SK-MEL-5 (cell line): ENCODE results near the gene BCAS3. TPM values are rescaled to one million over a fixed set of nuclear protein-coding genes. Genes with fewer than 3 reads are reported as not detected.
"Not testable (repeated sequence)": the region's sequence is repeated elsewhere in the genome, so short reads cannot be mapped to it uniquely, and the experiment has no call there.

Experiments
- DNase-seq: peaks from one replicate; pipeline ENCODE4 v3.0.0-alpha.2; 2016; ENCODE audit warnings: low read depth, low spot score
- in situ Hi-C: cut with HindIII; loops from 2 replicates; pipeline ENCODE4 v1.10.0; 2016; ENCODE audit warnings: low sequenced_read_pairs, high pct_unique_total_duplicates, low pct_unique_long_range_greater_than_20kb
- total RNA-seq: library from RNA; depleted of rRNA; stranded (reverse); fragments of >200 nt; shearing (Covaris generic); gene quantifications from 2 replicates; pipeline ENCODE4 v1.2.3, GENCODE V29; 2014

The BCAS3 gene
- total RNA-seq, 1 experiment from 2014 or later = 31.6 TPM

DNA sequence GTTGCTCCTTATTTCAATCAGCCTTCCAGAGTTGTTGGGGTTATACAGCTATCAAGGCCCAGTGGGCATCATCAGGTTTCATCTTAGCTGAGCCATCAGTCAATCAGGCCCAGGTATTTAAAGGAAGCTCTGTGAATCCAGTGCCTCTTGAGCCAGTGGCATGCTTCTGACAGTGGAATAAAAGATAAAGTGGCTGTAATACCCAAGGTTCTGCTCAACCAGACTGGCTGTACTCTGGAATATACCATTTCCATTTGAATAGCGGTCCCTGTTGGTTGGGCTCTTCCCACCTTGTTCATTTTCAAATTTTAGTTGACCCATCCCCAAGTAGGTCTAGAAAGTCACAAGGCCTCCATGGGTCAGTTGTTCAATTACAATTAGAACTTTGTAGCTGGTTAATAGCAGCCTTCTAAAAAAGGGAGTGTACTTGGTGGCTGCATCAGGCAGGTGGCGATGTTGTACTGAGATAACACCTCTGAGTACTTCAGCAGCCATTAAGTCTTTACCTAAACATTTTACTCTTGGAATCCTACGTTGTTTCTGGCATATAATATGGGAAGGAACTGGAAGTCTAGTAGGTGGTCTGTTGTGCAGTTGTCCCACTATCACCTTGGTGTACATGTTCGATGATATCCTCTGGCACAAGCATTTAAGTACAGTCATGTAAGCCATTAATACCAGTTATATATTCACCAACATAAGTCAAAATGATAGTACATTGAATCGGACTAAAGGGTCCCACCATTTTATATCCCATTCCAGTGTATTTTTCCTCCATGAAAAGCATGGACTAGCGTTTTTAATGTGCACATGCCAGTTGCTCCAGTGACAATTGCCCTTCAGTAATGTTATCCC, 294.1 kb downstream of the BCAS3 start:
- in situ Hi-C loops = no loop called here
- peak; percentile 90 for DNase-seq

DNA sequence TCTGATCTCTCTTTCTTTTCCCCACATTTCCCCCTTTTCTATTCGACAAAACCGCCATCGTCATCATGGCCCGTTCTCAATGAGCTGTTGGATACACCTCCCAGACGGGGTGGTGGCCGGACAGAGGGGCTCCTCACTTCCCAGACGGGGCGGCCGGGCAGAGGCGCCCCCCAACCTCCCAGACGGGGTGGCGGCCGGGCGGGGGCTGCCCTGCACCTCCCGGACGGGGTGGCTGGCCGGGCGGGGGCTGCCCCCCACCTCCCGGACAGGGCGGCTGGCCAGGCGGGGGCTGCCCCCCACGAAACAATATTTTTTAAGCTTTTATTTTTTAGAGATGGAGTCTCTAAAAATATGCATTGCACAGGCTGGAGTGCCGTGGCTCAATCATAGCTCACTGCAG, 299.2 kb downstream of the BCAS3 start:
- DNase-seq, in situ Hi-C loops: not testable (repeated sequence)

GRCh38 chr17:60989379-60989778, 311.7 kb downstream of the BCAS3 start:
- no peak for DNase-seq
- in situ Hi-C loops = no loop called here

DNA sequence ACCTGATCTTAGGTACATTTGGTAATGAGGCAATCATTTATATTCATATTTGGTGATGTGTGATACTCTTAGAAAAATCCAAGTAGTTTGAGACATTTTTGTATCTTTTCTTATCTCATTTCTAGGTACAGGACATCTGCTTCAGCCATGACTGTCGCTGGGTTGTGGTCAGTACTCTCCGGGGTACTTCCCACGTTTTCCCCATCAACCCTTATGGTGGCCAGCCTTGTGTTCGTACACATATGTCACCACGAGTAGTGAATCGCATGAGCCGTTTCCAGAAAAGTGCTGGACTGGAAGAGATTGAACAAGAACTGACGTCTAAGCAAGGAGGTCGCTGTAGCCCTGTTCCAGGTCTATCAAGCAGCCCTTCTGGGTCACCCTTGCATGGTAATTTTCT, 312.2 kb downstream of the BCAS3 start:
- no peak for DNase-seq
- in situ Hi-C loops = no loop called here

GRCh38 chr17:60993497-60993896, 315.8 kb downstream of the BCAS3 start:
- DNase-seq = peak; percentile 34
- in situ Hi-C loops = no loop called here

- no peak for DNase-seq
- in situ Hi-C loops = no loop called here
These were observed 318.0 kb downstream of the BCAS3 start for GRCh38 chr17:60995680-60996079.

GRCh38 chr17:61000911-61001310, 323.3 kb downstream of the BCAS3 start:
- in situ Hi-C loops = no loop called here

GRCh38 chr17:61002316-61002736, 324.7 kb downstream of the BCAS3 start:
- in situ Hi-C loops = no loop called here
- peak; percentile 78 for DNase-seq

More at GRCh38 chr17:61000911-61001310, 323.3 kb downstream of the BCAS3 start:
- DNase-seq = peak; percentile 88

GRCh38 chr17:61005358-61005757, 327.7 kb downstream of the BCAS3 start:
- in situ Hi-C loops = no loop called here
- DNase-seq = peak; percentile 49

DNA sequence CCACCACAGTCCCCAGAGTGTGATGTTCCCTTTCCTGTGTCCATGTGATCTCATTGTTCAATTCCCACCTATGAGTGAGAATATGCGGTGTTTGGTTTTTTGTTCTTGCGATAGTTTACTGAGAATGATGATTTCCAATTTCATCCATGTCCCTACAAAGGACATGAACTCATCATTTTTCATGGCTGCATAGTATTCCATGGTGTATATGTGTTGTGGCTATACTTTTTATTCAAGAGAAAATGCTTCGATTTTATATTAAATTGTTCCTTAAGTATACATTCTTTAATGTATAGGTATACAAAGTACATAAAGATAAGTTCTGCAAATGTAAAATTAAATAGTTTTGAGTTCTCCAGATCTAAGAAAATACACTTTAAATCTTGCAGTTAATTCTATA, 328.3 kb downstream of the BCAS3 start:
- DNase-seq, in situ Hi-C loops: not testable (repeated sequence)

GRCh38 chr17:61007980-61008379, 330.3 kb downstream of the BCAS3 start:
- in situ Hi-C loops = no loop called here
- peak; percentile 82 for DNase-seq

- DNase-seq = peak; percentile 34
- in situ Hi-C loops = no loop called here
These were observed 332.0 kb downstream of the BCAS3 start for GRCh38 chr17:61009663-61010062.

DNA sequence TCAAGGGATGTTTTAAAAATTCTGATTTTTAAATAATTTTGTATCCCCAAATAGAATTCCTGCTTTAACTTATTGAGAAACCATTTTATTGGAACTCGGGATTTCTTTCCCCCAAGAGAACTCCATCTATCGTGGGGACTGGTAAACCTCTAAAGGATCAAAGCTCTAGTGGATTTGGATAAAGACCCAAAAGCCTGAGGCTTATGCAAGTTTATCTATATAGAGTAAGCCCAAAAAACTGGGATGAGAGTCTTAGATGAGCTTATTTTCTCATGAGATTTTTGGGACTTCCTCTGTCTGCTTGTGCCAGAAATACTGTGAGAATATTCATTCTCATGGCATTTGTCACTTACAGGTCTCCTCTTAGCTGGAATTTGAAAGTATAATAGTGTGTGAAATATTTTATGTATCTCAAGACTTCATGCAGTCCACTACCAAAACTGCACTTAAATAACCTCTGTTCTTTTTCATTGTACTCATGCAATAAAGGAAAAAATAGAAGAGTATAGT, 333.1 kb downstream of the BCAS3 start:
- in situ Hi-C loops = no loop called here

DNA sequence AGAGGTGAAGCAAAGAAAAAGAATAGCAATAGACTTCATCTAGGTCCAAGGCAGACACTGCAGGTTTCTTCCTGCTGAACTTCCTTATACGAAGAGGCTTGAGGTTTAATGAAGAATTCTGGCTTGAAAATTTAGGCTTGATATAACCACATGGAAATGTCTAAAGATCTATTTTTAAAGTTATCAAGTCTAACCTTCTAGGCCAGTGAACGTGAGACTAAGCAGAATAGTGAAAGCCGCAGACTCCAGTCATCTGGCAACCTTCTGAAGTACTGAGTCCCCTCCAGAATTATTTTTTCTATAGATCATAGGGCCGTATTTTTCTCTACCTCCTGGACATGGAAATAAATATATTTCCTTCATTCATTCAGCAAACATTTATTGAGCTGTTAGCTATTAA, 333.6 kb downstream of the BCAS3 start:
- in situ Hi-C loops = no loop called here
- no peak for DNase-seq

More for the DNA sequence above, 333.1 kb downstream of the BCAS3 start:
- no peak for DNase-seq

- in situ Hi-C loops = no loop called here
- DNase-seq = no peak
These were observed 338.3 kb downstream of the BCAS3 start for GRCh38 chr17:61015966-61016365.

GRCh38 chr17:61017317-61018006, 339.8 kb downstream of the BCAS3 start:
- DNase-seq = no peak
- in situ Hi-C loops = no loop called here

DNA sequence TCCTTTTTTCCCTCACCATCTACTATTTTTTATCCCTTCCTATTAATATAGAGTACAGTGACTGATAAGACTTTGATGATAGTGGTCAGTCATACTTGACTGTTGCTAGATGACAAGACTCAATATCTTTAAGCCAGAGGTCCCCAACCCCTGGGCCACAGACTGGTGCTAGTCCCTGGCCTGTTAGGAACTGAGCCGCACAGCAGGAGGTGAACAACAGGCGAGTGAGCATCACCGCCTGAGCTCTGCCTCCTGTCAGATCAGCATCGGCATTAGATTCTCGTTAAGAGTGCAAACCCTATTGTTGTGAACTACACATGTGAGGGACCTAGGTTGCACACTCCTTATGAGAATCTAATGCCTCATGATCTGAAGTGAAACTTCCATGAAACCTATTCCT, 341.3 kb downstream of the BCAS3 start:
- in situ Hi-C loops = no loop called here
- no peak for DNase-seq

DNA sequence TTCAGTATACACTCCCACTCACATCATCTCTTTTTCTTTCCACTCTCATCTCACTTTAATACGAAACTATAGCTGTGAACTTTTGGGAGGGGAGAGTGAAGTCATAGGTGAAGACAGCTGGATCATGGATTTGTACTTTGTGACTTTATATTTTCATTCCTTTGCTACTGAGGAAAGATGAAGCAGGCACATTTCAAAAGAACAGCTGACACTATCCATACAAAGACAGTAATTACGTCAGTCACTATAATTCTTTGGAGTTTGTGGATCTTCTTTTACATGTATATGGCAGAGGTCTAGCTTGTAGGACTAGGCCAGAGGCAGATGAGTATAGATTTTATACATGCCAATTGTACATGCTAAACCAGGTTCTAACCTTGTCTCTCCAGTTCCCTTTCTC, 346.3 kb downstream of the BCAS3 start:
- in situ Hi-C loops = no loop called here
- DNase-seq = no peak

DNA sequence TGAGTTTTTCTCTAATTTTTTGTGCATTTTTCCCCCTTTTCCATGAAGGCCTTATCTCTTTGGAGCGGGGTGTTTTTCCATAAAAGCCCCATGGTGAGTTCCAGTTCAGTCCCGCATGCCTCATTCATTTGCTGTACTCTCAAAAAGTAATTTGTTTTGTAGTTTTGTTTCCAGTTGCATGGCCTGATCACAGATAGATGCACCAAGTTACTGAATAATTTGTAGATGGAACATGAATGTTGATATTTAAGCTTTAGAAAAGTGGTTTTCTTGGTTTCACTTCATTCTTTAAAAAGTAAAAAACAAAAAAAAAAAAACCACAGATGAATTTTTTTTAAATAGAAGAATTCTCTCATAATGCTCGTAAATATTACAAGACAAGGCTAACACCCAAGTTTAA, 349.2 kb downstream of the BCAS3 start:
- in situ Hi-C loops = no loop called here
- DNase-seq = no peak
